Omental fat pad (tissue), 4 donors: Measurements from ENCODE around the gene ORM1. TPM values are rescaled to one million over a fixed set of nuclear protein-coding genes. Genes with fewer than 3 reads are reported as not detected.
"Not testable (repeated sequence)": the region's sequence is repeated elsewhere in the genome, so short reads cannot be mapped to it uniquely, and the experiment has no call there.

Source experiments
- ATAC-seq: fragments of 150-250 bp; one replicate; pipeline ENCODE4 v1.9.1; 2016; ENCODE audit warnings: mild to moderate bottlenecking, moderate library complexity; ENCODE audit not compliant: low FRiP score
- DNase-seq: peaks from one replicate; pipeline ENCODE4 v3.0.0-alpha.2; 2019; ENCODE audit warnings: low spot score
- total RNA-seq, 4 donors: library from RNA; depleted of rRNA; stranded (reverse); fragments of >200 nt; gene quantifications; one replicate each; pipeline ENCODE4 v1.1.0, GENCODE V29; 2016
- TF ChIP-seq, protein P1 (sequence below), 3 donors: fragments of 450-650 bp; IDR thresholded peaks; one replicate each; pipeline ENCODE4 v1.5.1; 2016 to 2017; ENCODE audit warnings: antibody characterized with exemption in 3 of 3, mild to moderate bottlenecking in 3 of 3, moderate library complexity in 2 of 3

The ORM1 gene
- 1 to 10 TPM in 2 of 4 donors, under 1 TPM in 1, not detected in 1; 0.65 to 5.4 (median 1.0) TPM for total RNA-seq

DNA sequence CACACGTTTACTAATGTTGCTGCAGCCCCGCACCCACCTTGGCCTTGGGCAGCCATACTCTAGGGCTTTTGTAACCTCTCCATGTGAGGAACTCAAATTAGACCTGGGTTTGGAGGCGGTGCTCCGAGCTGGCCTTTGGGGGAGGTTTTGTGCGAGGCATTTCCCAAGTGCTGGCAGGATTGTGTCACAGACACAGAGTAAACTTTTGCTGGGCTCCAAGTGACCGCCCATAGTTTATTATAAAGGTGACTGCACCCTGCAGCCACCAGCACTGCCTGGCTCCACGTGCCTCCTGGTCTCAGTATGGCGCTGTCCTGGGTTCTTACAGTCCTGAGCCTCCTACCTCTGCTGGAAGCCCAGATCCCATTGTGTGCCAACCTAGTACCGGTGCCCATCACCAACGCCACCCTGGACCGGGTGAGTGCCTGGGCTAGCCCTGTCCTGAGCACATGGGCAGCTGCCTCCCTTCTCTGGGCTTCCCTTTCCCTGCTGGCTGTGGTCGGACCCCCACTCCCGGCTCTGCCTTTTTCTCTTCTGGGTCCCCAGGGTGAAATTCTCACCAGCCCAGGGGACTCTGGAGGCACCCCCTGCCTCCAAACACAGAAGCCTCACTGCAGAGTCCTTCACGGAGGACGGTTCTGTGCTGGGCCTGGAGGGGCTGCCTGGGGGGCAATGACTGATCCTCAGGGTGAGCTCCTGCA lies at the start of gene ORM1:
ORM1 (plus strand) TSS at position 268 of the 701 bp plus-strand sequence; CDS start at position 304, 36 bp downstream.
- ATAC-seq, DNase-seq: not testable (repeated sequence)

DNA sequence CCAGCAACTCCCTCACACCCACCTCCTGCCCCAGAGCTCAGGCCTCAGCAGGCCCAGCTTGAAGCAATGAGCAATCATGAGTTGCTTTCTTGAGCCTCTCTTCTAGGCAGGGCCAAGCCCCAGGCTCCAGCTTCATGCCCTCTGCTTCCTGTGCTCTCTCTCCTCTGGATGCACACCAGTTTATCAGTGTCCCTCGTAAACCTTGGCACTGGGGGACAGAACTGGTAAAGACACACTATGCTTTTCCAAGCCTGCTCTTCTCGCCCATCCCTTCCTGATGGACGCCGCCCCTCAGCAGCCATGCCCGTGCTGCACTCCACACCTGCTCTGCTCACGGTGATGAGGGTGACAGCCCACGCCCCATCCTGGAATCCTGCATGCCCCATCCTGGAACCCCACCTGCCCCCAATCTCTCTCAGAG lies 49.4 kb upstream of the ORM1 start:
- peak; percentile 18 for DNase-seq
- TF ChIP-seq, protein P1, sequence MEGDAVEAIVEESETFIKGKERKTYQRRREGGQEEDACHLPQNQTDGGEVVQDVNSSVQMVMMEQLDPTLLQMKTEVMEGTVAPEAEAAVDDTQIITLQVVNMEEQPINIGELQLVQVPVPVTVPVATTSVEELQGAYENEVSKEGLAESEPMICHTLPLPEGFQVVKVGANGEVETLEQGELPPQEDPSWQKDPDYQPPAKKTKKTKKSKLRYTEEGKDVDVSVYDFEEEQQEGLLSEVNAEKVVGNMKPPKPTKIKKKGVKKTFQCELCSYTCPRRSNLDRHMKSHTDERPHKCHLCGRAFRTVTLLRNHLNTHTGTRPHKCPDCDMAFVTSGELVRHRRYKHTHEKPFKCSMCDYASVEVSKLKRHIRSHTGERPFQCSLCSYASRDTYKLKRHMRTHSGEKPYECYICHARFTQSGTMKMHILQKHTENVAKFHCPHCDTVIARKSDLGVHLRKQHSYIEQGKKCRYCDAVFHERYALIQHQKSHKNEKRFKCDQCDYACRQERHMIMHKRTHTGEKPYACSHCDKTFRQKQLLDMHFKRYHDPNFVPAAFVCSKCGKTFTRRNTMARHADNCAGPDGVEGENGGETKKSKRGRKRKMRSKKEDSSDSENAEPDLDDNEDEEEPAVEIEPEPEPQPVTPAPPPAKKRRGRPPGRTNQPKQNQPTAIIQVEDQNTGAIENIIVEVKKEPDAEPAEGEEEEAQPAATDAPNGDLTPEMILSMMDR (IDR thresholded peaks at IDR 0.05) = no peak
- no peak for ATAC-seq

DNA sequence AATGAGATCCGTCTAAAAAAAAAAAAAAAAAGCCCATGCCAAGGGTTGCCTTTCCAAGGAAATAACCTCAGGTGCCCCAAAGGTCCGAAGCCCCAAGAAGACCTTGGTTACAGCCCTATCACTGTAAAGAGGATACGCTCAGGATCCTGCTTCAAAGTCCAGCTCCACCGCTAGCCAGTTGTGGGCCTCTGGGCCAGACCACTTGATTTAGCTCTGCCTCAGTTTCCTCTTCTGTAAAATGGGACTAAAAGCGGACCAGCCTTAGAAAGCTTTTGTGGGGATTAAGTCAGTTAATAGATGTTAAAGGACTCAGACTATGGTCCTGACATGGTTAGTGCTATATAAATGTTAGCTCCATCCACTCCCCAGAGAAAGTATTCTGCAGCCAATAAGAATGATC lies 48.7 kb upstream of the ORM1 start:
- DNase-seq = peak; percentile 6
- TF ChIP-seq, protein P1 (IDR thresholded peaks at IDR 0.05) = no peak
- no peak for ATAC-seq

DNA sequence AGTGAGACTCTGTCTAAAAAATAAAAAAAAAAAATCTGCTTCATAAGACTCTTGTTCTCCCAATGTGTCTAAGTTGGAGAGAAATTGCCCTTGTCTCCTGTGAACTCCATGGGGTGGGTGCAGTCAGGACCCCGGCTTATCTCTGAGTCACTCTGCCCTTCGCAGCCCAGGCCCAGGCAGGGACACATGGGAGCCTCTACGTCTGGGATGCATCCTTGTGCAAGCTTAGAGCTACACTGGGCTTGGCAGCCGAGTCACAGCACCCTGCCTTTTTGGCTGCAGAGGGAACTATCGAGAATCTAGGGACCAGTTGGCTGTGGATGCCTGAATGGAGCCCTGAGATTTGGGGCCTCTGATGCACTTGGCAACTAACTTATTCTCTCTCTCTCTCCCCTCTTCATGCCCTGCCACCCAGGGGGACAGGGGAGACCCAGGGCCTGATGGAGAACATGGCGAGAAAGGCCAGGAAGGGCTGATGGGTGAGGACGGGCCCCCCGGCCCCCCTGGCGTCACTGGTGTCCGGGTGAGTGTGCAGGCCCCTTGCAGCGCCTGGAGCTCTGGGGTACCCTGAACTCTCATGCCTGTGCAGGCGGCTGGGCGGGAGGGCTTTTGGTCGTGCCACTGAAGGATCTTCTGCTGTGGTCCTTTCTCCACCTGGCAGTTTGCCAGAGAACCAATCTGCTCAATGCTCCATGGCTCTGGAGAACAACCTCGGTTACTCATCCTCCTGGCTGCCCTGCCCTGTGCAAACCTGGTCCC lies 47.5 kb upstream of the ORM1 start:
- ATAC-seq (no peak), DNase-seq (no peak)
- TF ChIP-seq, protein P1 (IDR thresholded peaks at IDR 0.05) = no peak

DNA sequence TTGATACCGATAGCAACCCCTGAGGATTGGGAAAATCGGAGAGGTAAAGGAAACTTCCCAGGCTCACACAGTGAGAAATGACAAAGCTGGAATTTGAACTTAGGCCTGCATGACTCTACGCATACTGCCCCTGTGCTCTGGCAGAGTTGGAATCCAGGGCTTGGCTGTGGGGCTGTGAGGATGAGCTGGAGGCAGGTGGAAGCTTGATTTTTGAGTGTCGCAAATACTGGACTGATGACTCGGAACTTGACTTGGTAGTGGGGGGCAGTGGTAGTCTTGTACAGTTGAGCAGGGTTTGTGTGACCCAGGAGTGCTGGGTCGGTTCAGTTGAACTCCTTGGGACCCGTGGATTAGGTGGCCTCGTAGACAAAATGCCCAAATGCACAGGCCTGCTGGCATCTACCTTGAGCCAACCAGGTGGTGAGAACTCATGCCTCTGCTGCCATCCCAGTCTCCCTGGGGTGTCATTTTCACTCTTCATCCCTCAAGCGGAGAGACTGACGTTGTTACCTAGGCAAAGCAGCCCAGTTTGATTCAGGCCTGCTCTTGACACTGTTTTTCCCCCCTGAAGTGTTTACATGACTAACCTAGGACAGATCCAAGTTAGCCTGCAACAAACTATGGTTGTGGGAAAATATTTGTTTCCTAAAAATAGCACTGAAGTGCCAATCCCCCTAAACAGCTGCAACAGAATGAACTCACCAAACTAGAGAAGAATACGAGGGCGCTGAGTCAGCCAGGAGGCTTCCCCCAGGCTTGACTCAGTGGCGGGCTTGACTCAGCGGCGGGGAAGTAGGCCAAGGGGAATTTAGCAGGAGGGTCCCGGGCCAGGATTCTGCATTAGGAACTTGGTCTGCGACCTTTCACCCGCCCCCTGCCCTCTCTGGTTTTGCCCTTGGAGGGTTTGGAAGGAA lies 45.7 kb upstream of the ORM1 start:
- DNase-seq (peak; percentile 25), ATAC-seq (no peak)
- TF ChIP-seq, protein P1 (IDR thresholded peaks at IDR 0.05) = no peak

DNA sequence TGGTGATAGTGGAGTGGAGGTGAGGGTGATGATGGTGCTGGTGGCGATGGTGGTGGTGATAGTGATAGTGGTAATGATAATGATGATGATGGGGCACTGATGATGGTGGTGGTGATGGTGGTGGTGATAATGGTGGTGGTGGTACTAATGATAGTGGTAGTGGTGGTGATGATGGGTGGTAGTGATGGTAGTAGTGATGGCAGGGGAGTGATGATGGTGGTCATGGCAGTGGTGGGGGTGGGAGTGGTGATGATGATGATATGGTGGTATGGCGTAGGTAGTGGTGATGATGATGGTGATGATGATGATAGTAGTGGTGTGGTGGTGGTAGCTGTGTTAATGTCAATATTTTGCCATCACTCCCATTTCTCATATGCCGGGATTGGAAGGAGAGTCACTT lies 44.5 kb upstream of the ORM1 start:
- ATAC-seq (no peak), DNase-seq (no peak)
- TF ChIP-seq, protein P1 (IDR thresholded peaks at IDR 0.05) = no peak
